SK-N-SH (cell line): Measurements from ENCODE around the gene SNX24. TPM values are rescaled to one million over a fixed set of nuclear protein-coding genes. Genes with fewer than 3 reads are reported as not detected.
"Not testable (repeated sequence)": the region's sequence is repeated elsewhere in the genome, so short reads cannot be mapped to it uniquely, and the experiment has no call there.

Experiments
- CTCF ChIA-PET: fragments of 300-600, 350-600 bp; formaldehyde crosslinking; extraction: SDS; loops from one replicate; lab custom pipeline; 2021; lab: Yijun Ruan, JAX
- POLR2A ChIA-PET: fragments of 350-600 bp; sonication (Branson Sonifier 250); formaldehyde crosslinking; extraction: SDS; loops from one replicate; lab custom pipeline; 2020; ENCODE audit warnings: antibody characterized with exemption, inconsistent platforms; lab: Yijun Ruan, JAX
- DNase-seq: peaks from one replicate; pipeline ENCODE4 v3.0.0; 2012
- H2AFZ ChIP-seq: fragments of 200-600 bp; sonication (generic); 2 replicates; pipeline ENCODE4 v1.8.1; 2016; ENCODE audit warnings: antibody characterized with exemption, mild to moderate bottlenecking, low read depth
- H3F3A ChIP-seq: fragments of 200-600 bp; sonication (generic); replicated peaks from 2 replicates; pipeline ENCODE3; 2016; ENCODE audit warnings: antibody characterized with exemption, mild to moderate bottlenecking; ENCODE audit not compliant: insufficient read depth
- H3K27ac ChIP-seq, 2 experiments: fragments of 200-500 bp in 1 of 2; fragments of 200-600 bp in 1 of 2; sonication (Bioruptor generic) in 1 of 2; sonication (generic), shearing (Covaris generic) in 1 of 2; 2 replicates each; pipeline versions ENCODE4 v1.5.1 to v1.6.1; 2014 to 2016; ENCODE audit warnings: low read depth in 2 of 2, inconsistent platforms in 1 of 2, low read length in 1 of 2, mild to moderate bottlenecking in 1 of 2, mixed read lengths in 1 of 2
- H3K27me3 ChIP-seq: fragments of 200-600 bp; sonication (generic), shearing (Covaris generic); 2 replicates; pipeline ENCODE4 v1.6.1; 2016; ENCODE audit warnings: mixed run types; ENCODE audit not compliant: insufficient read depth
- H3K36me3 ChIP-seq, 2 experiments: fragments of 200-500 bp in 1 of 2; fragments of 200-600 bp in 1 of 2; sonication (Bioruptor generic) in 1 of 2; sonication (generic) in 1 of 2; replicated peaks in 1 of 2; 2 replicates each; pipeline versions ENCODE3 to v1.5.1; 2014 to 2016; ENCODE audit warnings: low read length in 1 of 2, mild to moderate bottlenecking in 1 of 2; ENCODE audit not compliant: insufficient read depth in 2 of 2, control insufficient read depth in 1 of 2
- H3K4me1 ChIP-seq, 2 experiments: fragments of 200-500 bp in 1 of 2; fragments of 200-600 bp in 1 of 2; sonication (Bioruptor generic) in 1 of 2; sonication (generic), shearing (Covaris generic) in 1 of 2; 2 replicates each; pipeline versions ENCODE4 v1.5.1 to v1.6.1; 2014 to 2016; ENCODE audit warnings: low read depth in 1 of 2, low read length in 1 of 2, mixed run types in 1 of 2; ENCODE audit not compliant: insufficient read depth in 2 of 2, control insufficient read depth in 1 of 2
- H3K4me2 ChIP-seq: fragments of 200-600 bp; sonication (generic), shearing (Covaris generic); 2 replicates; pipeline ENCODE4 v1.6.1; 2017; ENCODE audit warnings: mixed run types
- H3K4me3 ChIP-seq, 2 experiments: fragments of 200-500 bp in 1 of 2; fragments of 200-600 bp in 1 of 2; sonication (Bioruptor generic) in 1 of 2; sonication (generic), shearing (Covaris generic) in 1 of 2; 2 replicates each; pipeline versions ENCODE4 v1.5.1 to v1.8.1; 2014 to 2016; ENCODE audit warnings: low read depth in 2 of 2, inconsistent platforms in 1 of 2, low read length in 1 of 2, mild to moderate bottlenecking in 1 of 2, mixed read lengths in 1 of 2, moderate library complexity in 1 of 2
- H3K79me2 ChIP-seq: fragments of 200-600 bp; sonication (generic); 2 replicates; pipeline ENCODE4 v1.8.1; 2017; ENCODE audit warnings: mild to moderate bottlenecking; ENCODE audit not compliant: insufficient read depth
- H3K9ac ChIP-seq: fragments of 200-600 bp; sonication (generic); 2 replicates; pipeline ENCODE4 v1.6.1; 2017; ENCODE audit warnings: mixed run types
- H3K9me2 ChIP-seq: fragments of 200-600 bp; sonication (generic); 2 replicates; pipeline ENCODE4 v1.6.1; 2017; ENCODE audit warnings: mixed run types
- H3K9me3 ChIP-seq: fragments of 200-600 bp; sonication (generic); 2 replicates; pipeline ENCODE4 v1.6.1; 2017; ENCODE audit warnings: mixed run types, mild to moderate bottlenecking, moderate library complexity
- H4K20me1 ChIP-seq: fragments of 200-600 bp; sonication (generic); 2 replicates; pipeline ENCODE4 v1.6.1; 2017; ENCODE audit warnings: mild to moderate bottlenecking, mixed run types; ENCODE audit not compliant: insufficient read depth
- EZH2phosphoT487 ChIP-seq: fragments of 200-600 bp; sonication (generic); IDR thresholded peaks from 2 replicates; pipeline ENCODE4 v1.6.1; 2017; ENCODE audit warnings: low read depth, mixed run types, mild to moderate bottlenecking, antibody characterized with exemption, moderate library complexity, borderline replicate concordance
- FOXJ3 ChIP-seq: sonication (generic); formaldehyde crosslinking; IDR thresholded peaks from 2 replicates; pipeline ENCODE4 v1.5.1; 2020; ENCODE audit warnings: mild to moderate bottlenecking, missing genetic modification reagents
- FOXM1 ChIP-seq: IDR thresholded peaks from 2 replicates; pipeline ENCODE4 v1.4.0; 2012; ENCODE audit warnings: low read depth, mild to moderate bottlenecking
- MEF2A ChIP-seq: IDR thresholded peaks from 2 replicates; pipeline ENCODE4 v1.4.0; 2012; ENCODE audit warnings: low read depth, borderline replicate concordance
- MXI1 ChIP-seq: IDR thresholded peaks from 2 replicates; pipeline ENCODE4 v1.6.1; 2012; ENCODE audit warnings: mild to moderate bottlenecking, low read depth, low read length, improper control_type of control experiment
- RAD21 ChIP-seq: IDR thresholded peaks from 2 replicates; pipeline ENCODE4 v1.6.1; 2012; ENCODE audit warnings: mild to moderate bottlenecking, low read length
- RXRA ChIP-seq: IDR thresholded peaks from 2 replicates; pipeline ENCODE4 v1.4.0; 2012; ENCODE audit warnings: low read depth, mild to moderate bottlenecking, borderline replicate concordance
- SIN3A ChIP-seq: IDR thresholded peaks from 2 replicates; pipeline ENCODE4 v1.6.1; 2012; ENCODE audit warnings: low read depth, mild to moderate bottlenecking, low read length, moderate library complexity, borderline replicate concordance
- TEAD4 ChIP-seq: IDR thresholded peaks from 2 replicates; pipeline ENCODE4 v1.4.0; 2012; ENCODE audit warnings: mild to moderate bottlenecking, borderline replicate concordance; ENCODE audit not compliant: insufficient read depth
- USF2 ChIP-seq: fragments of 150-350 bp; IDR thresholded peaks from 2 replicates; pipeline ENCODE4 v1.6.1; 2017; ENCODE audit warnings: antibody characterized with exemption, low read length, low read depth, borderline replicate concordance
- YY1 ChIP-seq: IDR thresholded peaks from 2 replicates; pipeline ENCODE4 v1.4.0; 2012; ENCODE audit warnings: low read depth, mild to moderate bottlenecking
- WGBS: methylation state at CpG from one replicate; pipeline ENCODE4 v1.1.6; 2017; ENCODE audit warnings: low lambda C conversion rate; 5-methylcytosine and 5-hydroxymethylcytosine counted together
- polyA plus RNA-seq, 3 experiments: library from polyadenylated mRNA; depleted of rRNA; stranded (reverse); fragments of >200 nt; gene quantifications; 2 replicates each; pipeline ENCODE4 v1.2.3, GENCODE V29; 2012
- TF ChIP-seq, protein P1 (sequence below): IDR thresholded peaks from 2 replicates; pipeline ENCODE4 v1.4.0; 2012; ENCODE audit warnings: low read depth, borderline replicate concordance
- TF ChIP-seq, protein P2 (sequence below): fragments of 200-600 bp; sonication (generic); IDR thresholded peaks from 2 replicates; pipeline ENCODE4 v1.6.1; 2017; ENCODE audit warnings: antibody characterized with exemption, mild to moderate bottlenecking, moderate library complexity
- TF ChIP-seq, protein P3 (sequence below): IDR thresholded peaks from 2 replicates; pipeline ENCODE4 v1.4.0; 2012; ENCODE audit warnings: low read depth

SNX24 gene
- polyA plus RNA-seq, 1 of the 3 experiments (the other 2 are of a cell fraction): 8.2 TPM

GRCh38 chr5:122849771-122850170 is 4.4 kb downstream of the SNX24 start:
- WGBS: 96% methylated on average over 1 of the region's 1 CpG
- Histone ChIP-seq H3K79me2 (peaks cover 71% of the 10 kb centered on the region), H3F3A (peaks cover 8% of the 10 kb centered on the region), H3K9me3 (no peaks in the 10 kb centered on the region), H3K9me2 (no peaks in the 10 kb centered on the region), H3K27ac (no peak overlapping the region), H3K4me1 (peaks cover 2 to 4% of the 10 kb centered on the region in 2 experiments; a peak in 3 of 4 replicates), H3K27me3 (no peaks in the 10 kb centered on the region), H3K9ac (no peak overlapping the region), H3K36me3 (no peaks in the 10 kb centered on the region), H3K4me2 (no peak overlapping the region), H4K20me1 (no peaks in the 10 kb centered on the region), H3K4me3 (no peak overlapping the region), H2AFZ (no peak overlapping the region)
- POLR2A ChIA-PET: interaction anchor here (0.5 kb wide), 1 partner anchor 305 kb away, joined by 4 read pairs; no protein-coding TSS in a partner anchor
- DNase-seq: no peak
- CTCF ChIA-PET: interaction anchor here (1.3 kb wide), 1 partner anchor 10 kb away, joined by 4 read pairs; no protein-coding TSS in a partner anchor
- TF ChIP-seq RAD21: no peak
- TF ChIP-seq YY1: no peak
- TF ChIP-seq MXI1: no peak
- no peak for TF ChIP-seq MEF2A
- no peak for TF ChIP-seq FOXM1
- TF ChIP-seq, protein P1, sequence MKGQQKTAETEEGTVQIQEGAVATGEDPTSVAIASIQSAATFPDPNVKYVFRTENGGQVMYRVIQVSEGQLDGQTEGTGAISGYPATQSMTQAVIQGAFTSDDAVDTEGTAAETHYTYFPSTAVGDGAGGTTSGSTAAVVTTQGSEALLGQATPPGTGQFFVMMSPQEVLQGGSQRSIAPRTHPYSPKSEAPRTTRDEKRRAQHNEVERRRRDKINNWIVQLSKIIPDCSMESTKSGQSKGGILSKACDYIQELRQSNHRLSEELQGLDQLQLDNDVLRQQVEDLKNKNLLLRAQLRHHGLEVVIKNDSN: no peak
- no peak for TF ChIP-seq SIN3A
- TF ChIP-seq TEAD4: no peak
- TF ChIP-seq, protein P2, sequence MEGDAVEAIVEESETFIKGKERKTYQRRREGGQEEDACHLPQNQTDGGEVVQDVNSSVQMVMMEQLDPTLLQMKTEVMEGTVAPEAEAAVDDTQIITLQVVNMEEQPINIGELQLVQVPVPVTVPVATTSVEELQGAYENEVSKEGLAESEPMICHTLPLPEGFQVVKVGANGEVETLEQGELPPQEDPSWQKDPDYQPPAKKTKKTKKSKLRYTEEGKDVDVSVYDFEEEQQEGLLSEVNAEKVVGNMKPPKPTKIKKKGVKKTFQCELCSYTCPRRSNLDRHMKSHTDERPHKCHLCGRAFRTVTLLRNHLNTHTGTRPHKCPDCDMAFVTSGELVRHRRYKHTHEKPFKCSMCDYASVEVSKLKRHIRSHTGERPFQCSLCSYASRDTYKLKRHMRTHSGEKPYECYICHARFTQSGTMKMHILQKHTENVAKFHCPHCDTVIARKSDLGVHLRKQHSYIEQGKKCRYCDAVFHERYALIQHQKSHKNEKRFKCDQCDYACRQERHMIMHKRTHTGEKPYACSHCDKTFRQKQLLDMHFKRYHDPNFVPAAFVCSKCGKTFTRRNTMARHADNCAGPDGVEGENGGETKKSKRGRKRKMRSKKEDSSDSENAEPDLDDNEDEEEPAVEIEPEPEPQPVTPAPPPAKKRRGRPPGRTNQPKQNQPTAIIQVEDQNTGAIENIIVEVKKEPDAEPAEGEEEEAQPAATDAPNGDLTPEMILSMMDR: no peak
- TF ChIP-seq FOXJ3 (CRISPR knock-in tag): no peak
- TF ChIP-seq EZH2phosphoT487: no peak
- no peak for TF ChIP-seq USF2
- no peak for TF ChIP-seq RXRA
- TF ChIP-seq, protein P3, sequence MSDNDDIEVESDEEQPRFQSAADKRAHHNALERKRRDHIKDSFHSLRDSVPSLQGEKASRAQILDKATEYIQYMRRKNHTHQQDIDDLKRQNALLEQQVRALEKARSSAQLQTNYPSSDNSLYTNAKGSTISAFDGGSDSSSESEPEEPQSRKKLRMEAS: no peak

- H3K9me2 ChIP-seq, H3K27ac ChIP-seq, H3K36me3 ChIP-seq, CTCF ChIA-PET, H3K4me2 ChIP-seq, H3K27me3 ChIP-seq, H2AFZ ChIP-seq, POLR2A ChIA-PET, DNase-seq, H3F3A ChIP-seq, H3K4me3 ChIP-seq, H3K4me1 ChIP-seq, H3K9ac ChIP-seq, H3K9me3 ChIP-seq: not testable (repeated sequence)
- WGBS: 92% methylated on average over 8 of the region's 8 CpGs
- Histone ChIP-seq H4K20me1 (peaks cover 22% of the 10 kb centered on the region), H3K79me2 (peaks cover 64% of the 10 kb centered on the region)
Measured at GRCh38 chr5:122857538-122857937, 12.1 kb downstream of the SNX24 start.
